A172 (cell line): ENCODE results near the gene PPP1R3F. TPM values are rescaled to one million over a fixed set of nuclear protein-coding genes. Genes with fewer than 3 reads are reported as not detected.
"Not testable (repeated sequence)": the region's sequence is repeated elsewhere in the genome, so short reads cannot be mapped to it uniquely, and the experiment has no call there.

ENCODE experiments used
- DNase-seq: peaks from one replicate; pipeline ENCODE4 v3.0.0-alpha.2; 2015; ENCODE audit warnings: low spot score
- total RNA-seq: library from RNA; depleted of rRNA; stranded (reverse); fragments of >200 nt; shearing (Covaris generic); gene quantifications from 2 replicates; pipeline ENCODE4 v1.2.3, GENCODE V29; 2014

The PPP1R3F gene
- total RNA-seq, 1 experiment from 2014 or later = 11.1 TPM

DNA sequence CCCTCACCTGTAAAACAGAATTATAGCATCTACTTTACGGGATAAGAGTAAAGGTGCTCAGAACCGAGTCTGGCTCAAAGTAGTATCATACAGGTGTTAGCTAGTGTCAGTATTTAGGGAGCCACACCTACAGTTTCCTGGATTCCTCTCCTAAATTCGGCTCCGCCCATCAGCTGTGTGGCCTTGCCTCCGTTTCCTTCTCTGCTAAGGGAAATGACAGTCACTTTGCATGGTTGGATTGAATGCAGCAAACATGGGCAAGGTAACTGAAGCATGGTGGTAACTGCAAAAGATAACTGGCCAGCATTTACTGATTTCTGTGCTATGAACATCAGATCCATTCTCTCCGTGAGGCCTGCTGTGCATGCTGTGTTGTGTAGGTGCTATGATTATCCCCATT, 2.8 kb downstream of the PPP1R3F start:
- DNase-seq = no peak

DNA sequence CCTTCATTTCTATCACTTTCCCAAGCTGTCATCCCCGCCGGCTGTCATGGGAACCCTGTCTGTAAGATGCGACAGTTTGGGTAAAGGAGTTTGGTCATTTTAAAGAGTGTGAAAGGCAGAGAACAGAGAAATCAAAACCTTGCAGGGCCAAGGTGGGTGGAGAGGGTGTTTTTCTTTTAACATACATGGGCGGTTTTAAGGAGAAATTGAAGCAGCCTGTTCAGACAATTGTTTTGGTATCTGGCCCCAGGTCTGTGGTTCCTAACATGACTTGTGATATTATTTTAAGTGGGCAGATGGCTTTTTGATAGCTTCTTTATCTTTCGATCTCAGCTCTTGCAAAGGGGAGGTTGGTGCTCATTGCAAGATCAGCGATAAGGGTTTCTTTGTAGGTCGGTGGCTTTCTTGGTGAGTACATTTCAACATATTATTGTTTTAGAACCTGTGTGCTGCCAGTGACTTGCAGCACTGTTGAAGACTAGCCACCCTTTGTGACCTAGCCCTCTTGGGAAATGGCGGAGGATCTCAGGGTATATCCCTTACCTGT, 3.7 kb downstream of the PPP1R3F start:
- no peak for DNase-seq

DNA sequence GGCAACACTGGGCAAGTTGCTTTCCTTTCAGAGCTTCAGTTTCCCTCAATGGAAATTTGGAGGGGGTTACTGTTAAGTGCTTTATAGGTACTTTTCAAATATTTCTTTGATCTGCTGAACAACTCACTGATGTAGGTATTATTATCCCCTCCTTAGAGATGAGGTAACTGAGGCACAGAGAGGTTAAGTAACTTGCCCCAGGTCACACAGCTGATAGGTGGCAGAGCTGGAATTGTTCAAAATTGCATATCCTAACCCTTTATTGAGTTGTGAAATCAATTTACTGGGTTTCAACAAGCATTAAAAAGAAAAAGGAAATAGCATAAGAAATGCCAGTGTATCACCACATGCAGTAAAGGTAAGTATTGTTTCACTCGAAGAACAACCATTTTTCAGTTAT, 6.6 kb downstream of the PPP1R3F start:
- DNase-seq = no peak

DNA sequence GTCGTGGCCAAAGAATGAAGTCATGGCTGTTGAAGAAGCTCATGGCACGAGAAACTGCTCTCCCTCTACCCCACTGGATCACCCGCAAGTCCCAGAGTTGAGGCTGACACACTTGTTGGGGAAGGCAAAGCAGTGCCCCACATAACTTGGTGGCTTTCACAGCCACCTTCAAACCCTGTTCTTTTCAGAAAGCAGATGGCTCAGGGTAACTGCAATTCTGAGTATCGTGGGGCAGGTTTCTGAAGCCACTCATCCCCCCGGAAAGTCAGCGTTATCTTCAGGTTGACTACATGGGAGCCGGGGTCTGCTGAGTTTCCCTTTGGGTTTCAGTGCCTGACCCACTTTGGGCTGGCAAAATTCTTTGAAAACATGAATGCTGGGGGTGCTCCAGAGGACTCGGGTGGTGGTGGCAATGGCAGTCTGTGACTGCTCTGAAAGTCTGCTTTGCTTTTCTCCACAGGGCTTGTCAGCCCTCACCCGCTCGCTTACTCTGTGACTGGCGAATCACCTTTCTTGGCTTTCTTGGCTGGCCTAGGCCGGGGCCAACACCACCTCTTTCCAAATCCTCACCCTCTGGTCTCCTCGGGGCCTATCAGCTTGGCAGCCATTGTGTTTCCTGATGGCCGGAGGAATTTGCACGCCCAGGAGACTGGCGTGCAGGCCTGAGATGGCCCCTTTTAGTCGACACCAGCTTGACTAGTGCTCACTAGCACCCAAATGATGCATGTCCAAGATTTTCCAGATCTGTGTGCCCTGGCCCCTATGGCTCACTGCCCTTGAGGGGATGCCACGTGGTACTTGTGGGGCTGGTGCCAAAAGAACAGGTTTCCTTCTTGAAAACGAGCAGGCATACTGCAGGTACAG, 7.3 kb downstream of the PPP1R3F start:
- no peak for DNase-seq

DNA sequence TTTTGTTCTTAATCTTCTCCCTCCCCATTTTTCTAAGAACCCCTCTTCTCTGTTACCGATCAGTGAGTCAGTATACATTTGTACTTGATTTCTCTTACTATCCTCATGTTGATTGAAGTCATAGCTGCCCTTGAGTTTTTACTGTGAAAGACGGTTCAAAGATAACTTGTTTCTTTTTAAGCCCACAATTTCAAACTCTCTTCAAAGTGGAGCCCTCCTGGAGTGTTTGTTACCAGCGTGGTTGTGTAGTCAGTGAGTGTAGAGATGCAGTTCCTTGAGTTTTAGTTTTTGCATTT, 7.9 kb downstream of the PPP1R3F start:
- no peak for DNase-seq

DNA sequence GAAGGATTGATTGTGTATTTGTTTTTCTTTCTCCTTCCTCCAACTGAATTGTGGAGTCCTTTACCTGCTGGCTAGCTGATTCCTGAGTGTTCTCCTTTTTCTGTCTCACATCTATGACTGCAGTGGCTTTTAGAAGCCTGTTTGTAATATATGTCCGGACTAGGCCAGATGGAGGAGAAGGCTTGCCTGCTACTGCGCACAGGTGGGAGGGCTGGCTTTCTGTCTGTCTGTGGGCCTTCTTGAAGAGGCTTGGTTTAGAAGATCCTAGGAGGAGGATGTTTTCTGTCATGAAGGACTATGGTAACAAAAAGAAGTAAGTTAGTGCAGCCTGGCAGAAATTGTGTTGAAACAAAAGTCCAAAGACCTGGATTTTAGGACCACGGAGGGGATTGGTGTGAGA, 8.5 kb downstream of the PPP1R3F start:
- no peak for DNase-seq

DNA sequence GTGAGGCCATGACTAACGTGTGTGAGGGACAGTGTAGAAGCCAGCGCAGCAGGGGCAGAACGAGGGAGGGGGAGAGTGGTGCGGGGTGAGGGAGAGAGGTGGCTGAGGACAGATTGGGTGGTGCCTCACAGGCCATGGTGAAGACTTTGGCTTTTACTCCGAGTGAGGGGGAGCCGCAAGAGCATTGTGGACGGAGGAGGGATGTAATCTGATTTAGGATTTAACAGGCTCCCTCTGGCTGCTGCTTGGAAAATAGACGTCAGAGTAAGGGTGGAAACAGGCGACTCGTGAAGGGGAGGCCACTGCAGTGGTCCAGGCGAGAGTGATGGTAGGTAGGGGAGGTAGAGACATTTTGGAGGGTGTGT, 13.0 kb downstream of the PPP1R3F start:
- DNase-seq = peak; percentile 4

DNA sequence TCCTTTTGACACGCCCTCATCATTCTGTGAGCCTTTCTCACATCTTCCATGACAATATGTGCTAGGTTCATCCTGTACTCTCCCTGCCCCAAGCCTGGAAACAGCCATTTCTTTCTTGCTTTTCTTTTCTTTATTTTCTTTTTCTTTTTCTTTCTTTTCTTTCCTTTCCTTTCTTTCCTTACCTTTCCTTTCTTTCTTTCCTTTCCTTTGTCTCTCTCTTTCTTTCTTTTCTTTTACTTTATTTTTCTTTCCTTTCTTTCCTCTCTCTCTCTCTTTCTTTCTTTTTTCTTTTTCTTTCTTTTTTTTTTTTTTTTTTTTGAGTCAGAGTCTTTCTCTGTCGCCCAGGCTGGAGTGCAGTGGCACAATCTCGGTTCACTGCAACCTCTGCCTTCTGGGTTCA, 14.6 kb downstream of the PPP1R3F start:
- DNase-seq = no peak

DNA sequence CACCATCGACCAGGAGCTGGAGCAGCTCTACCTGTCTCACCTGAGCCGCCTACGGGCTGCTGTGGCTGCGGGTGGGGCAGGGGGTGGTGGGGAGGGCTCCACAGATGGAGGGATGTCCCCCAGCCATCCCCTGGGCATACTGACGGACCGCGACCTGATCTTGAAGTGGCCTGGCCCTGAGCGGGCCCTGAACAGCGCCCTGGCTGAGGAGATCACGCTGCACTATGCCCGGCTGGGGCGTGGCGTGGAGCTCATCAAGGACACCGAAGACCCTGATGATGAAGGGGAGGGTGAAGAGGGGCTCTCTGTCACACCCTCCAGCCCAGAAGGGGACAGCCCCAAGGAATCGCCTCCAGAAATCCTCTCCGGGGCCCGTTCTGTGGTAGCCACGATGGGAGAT, 16.5 kb downstream of the PPP1R3F start:
- DNase-seq = no peak

DNA sequence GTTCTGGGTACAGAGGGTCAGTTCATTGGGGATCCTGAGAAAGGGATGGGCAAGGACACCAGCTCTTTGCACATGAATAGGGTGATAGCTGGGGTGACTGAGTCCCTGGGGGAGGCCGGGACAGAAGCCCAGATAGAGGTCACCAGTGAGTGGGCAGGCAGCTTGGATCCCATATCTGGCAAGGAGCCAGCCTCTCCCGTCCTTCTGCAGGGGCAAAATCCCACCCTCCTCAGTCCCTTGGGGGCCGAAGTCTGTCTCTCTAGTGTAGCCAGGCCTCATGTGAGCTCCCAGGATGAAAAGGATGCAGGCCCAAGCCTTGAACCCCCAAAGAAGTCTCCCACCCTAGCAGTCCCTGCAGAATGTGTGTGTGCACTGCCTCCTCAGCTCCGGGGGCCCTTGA, 17.0 kb downstream of the PPP1R3F start:
- no peak for DNase-seq

DNA sequence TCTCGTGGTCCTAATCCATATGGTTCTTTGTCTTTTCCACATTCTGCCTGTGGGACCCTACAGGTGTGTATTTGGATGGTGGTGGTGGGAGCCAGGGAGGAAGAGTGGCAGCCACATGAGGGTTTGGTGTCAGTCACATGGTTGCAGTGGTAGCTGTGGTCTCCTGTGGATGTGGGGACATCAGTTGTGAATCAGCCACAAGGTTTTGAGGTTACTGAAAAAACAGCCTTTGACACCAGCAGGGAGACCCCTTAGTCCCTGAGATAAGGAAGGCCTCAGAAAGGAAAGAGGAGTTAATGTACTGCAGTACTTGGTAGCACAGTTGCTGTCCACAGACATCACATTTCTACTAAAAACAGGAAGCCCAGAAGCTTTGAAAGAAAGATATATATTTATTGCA, 18.1 kb downstream of the PPP1R3F start:
- no peak for DNase-seq

DNA sequence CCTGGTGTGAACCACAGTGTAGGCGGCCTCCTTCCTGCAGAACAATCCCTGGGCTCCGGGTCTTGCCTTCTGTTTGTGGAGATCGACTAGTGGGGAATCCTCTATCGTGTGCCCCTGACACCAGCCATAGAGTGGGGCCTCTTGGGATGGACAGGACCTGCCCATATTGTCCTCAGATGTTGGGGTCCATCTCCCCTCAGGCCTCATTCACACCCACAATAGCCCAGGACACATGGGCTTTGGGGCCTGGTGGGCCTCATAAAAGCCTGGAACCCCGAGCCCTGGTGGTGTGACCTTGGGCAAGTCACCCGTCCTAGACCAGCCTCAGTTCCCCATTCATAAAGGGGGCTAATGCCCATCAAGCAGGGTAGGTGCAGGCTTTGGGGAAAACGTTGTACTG, 20.6 kb downstream of the PPP1R3F start:
- no peak for DNase-seq

DNA sequence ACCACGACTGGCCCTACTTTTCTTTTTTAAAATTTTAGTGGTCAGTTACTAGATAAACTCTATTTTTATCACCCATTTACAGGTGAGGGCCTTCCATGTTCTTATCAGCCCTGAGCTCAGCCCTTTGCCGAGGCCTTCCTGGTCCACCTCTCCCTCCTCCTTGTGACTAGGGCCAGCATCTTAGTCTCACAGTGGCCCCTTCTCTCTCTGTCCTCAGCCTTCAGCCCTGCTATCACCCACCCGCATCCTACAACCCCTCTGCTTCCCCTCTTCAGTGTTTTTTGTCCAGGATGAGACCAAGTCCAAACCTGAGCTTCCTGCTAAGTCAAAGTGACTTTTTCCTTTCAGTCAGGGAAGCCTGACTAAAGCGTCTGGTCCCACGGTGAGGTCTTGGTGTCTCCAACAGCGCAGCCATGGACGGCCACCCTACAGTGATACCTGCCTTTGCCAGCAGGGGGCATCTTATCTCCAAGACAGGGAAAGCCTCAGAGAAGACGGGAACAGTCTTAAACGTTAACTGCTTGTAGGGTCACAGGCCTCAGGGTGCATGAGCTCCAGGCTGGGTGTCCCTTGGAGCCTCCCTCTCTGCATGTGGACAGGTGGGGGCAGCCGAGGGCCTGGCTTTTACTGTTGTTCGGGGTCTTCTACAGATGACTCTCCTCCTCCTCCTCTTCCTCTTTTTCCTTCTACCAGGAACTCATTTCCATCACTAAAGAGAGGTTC, 22.2 kb downstream of the PPP1R3F start:
- peak; percentile 47 for DNase-seq

DNA sequence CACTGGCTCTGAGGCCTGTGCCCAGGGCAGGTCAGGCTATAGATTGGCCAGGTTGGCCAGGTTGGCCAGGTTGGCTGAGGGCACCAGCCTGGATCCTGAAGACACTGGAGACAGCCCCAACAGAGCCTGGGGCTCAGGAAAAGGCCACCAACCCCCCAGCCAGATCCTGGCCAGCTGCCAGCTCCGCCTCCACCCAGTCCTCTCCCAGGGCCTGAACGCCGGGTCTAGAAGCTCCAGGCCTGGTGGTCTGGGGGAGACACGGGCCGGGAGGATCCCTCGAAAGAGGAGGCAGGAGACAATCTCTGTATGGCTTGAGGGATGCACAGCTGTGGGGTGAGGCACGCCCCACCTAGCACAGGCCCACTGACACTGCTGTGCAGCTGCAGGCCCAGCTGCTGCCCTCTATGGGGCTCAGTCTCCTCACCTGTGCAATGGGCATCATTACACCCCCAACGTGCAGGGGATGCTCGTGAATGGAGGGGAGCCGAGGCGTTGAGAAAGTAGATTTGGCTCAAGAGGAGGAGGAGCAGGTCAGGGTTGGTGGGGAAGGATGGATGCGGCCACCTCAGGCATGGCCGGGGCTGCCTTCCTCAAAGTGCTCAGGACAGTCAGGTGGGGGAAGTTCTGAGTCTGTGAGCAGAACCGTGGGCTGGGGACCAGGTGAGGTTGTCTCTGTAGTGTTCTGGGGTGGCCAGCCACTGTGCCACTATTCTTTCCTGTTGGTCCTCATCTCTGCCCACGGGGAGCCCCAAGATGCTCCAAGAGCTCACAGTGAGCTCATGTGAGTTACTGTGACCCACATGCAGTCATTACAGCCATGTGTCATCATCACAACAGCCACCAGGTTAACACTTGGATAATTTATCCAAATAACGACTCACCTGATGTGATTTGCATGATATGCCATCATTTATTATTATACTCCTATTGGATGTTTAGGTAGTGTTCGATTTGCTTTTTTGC, 23.1 kb downstream of the PPP1R3F start:
- DNase-seq = no peak

DNA sequence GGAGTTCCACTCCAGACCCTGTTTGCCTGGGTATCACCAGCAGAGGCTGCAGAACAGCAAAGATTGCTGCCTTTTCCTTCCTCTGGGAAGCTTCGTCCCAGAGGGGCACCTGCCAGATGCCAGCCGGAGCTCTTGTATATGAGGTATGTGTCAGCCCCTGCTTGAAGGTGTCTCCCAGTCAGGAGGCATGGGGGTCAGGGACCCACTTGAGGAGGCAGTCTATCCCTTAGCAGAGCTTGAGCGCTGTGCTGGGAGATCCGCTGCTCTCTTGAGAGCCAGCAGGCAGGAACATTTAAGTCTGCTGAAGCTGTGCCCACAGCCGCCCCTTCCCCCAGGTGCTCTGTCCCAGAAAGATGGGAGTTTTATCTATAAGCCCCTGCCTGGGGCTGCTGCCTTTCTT, 29.7 kb downstream of the PPP1R3F start:
- DNase-seq = not testable (repeated sequence)

DNA sequence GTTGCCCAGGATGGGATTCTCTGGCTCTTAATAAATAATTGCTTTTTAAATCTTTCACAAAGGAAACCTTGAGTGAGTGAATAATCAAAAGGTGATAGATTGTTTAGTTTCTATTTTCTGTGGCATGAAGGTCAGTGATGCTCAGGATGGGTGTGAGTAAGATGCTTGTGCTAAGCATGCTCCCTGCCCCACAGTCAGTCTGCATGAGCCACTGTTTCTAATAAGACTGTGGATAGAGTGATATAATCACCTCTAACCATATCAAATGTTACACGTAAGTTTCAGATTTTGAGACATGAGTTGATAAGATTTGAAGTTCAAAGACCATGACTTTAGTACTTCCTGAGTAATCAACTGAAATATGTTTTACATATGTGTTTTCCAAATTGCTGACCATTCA, 31.1 kb downstream of the PPP1R3F start:
- DNase-seq = no peak

DNA sequence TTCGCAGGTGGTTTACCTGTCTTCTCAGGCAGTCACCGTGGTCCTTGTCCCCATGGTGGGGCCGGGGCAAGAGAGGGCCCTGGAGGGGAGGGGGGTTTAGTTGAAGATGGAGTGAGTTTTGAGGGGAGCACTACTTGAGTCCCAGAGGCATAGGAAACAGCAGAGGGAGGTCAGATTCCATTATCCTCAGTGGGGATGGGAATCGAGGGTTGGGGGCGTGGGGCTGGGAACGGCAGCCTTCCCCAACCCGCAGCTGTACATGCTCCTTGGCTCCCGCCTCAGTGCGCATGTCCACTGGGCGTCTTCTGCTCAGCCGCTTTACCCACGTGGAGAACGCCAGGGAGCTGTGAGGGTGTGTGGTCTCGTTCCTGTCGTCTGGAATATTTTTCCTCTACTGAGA, 33.8 kb downstream of the PPP1R3F start, which contains the start of gene GAGE10:
TSS of gene GAGE10 (plus strand) at position 301 of the 400 bp plus-strand sequence. CDS start 1,214 bp downstream, outside the sequence.
- DNase-seq = no peak

DNA sequence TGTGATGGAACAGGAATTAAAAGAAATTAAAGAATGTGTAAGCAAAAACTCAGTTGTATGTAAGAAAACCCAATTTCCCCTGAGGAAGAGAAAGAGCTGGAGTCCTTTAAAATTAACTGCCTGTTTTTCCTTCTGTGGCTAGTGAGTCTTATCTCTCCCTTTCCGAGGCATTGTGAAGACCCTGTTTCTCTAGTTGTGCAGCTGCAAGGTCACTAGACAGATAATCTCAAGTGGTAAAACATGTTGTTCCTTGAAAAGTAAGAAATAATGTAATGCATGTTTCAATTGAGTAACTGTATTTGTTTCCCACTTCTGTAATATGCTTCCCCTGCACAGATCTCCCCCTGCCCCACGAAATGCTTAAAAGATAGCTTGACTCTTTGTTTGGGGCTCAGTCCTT, 38.2 kb downstream of the PPP1R3F start:
- not testable (repeated sequence) for DNase-seq

DNA sequence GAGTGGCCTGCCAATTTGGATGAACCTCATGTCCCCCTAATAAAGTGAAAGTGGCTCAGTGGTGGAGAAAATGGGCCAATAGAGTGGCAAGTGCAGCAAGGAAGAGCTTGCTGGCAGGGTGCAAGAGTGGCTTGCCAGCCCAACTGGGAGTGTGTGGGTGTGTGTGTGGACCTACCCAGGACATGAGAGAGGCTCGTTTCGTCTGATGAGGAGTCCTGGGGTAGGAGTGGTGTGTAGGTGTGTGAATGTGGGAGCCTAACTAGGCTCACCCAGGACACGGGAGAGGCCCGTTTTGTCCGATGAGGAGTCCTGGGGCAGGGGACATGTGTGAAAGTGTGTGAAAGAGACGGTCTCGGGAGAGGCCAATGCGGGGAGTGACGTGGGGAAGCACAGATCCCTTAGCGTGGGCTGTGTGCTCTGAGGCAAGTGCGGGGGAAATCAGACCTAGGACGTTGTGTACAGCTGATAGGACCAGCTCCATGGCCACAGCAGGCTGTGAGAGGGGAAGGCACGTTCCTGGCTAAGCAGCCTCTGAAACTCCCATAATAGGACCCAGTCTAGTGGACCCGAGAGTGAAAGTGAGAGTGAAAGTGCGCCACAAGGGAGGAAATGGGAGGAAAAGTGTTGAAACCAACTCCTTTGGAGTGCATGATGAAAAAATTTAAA, 39.1 kb downstream of the PPP1R3F start:
- no peak for DNase-seq

DNA sequence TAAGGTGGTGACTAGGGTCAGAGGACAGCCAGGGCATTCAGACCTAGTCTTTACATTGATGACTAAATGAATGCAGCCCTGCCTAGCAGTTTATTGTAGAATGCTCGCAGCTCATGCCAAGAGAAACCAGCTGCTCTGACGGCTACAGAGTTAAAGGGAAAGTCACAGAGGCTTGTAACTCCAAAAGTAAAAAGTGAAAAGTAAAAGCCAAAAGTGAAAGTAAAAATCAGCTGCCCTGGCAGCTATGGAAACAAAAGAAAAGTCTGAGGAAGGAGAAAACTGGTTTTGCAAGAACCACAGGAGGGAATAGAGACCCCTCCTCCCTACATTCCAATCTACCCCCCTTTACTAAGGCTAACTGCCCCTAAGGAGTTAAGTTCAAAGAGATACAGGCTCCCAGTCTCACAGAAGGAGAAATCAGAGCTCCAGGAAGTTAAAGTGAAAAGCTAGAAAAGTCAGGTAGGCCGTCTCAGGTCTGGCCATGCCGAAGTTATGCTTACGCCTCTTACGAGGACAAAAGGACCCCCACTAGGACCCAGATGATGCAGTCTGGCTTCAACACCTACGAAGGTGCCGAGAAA, 39.9 kb downstream of the PPP1R3F start:
- DNase-seq = peak; percentile 1

DNA sequence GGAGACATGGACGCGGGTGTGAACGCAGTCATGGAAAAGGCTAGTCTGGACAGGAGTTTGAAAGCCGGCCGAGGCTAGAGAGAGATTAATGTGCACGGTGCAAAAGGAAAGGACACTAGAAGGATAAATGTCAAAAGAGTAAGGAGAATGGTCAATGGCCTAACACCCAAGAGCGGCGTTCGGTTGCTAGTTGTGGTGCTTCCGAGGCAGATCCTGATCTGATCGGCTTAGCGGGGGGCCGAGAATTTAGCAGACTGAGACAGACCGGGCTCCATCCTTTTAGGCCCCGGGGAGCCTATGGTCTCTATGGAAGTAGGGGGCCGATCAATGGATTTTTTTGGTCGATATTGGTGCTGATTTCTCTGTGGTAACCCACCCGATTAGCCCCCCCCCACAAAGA, 40.8 kb downstream of the PPP1R3F start:
- DNase-seq = no peak
